Mucosa of rectum (tissue), 2 donors: ENCODE results near the gene EPB41.
"Not testable (repeated sequence)": the region's sequence is repeated elsewhere in the genome, so short reads cannot be mapped to it uniquely, and the experiment has no call there.

Source experiments
- H3K27ac ChIP-seq, 2 donors: one replicate each; pipeline ENCODE4 v1.7.0; 2013; ENCODE audit warnings: inconsistent platforms in 2 of 2, low read depth in 2 of 2, low read length in 2 of 2
- H3K27me3 ChIP-seq, 2 donors: one replicate each; pipeline ENCODE4 v1.7.0; 2013; ENCODE audit warnings: low read length in 2 of 2; ENCODE audit not compliant: control insufficient read depth in 2 of 2, insufficient read depth in 2 of 2
- H3K36me3 ChIP-seq, 2 donors: one replicate each; pipeline ENCODE4 v1.7.0; 2013; ENCODE audit warnings: low read length in 2 of 2; ENCODE audit not compliant: control insufficient read depth in 2 of 2, insufficient read depth in 2 of 2
- H3K4me1 ChIP-seq, 2 donors: one replicate each; pipeline ENCODE4 v1.7.0; 2013; ENCODE audit warnings: low read length in 2 of 2, mild to moderate bottlenecking in 1 of 2; ENCODE audit not compliant: control insufficient read depth in 2 of 2, insufficient read depth in 2 of 2
- H3K4me3 ChIP-seq, 2 donors: one replicate each; pipeline ENCODE4 v1.7.0; 2013; ENCODE audit warnings: low read length in 2 of 2
- H3K9ac ChIP-seq, 2 donors: one replicate each; pipeline ENCODE4 v1.7.0; 2013; ENCODE audit warnings: low read length in 2 of 2, low read depth in 1 of 2, mild to moderate bottlenecking in 1 of 2
- H3K9me3 ChIP-seq, 2 donors: one replicate each; pipeline ENCODE4 v1.7.0; 2013; ENCODE audit warnings: low read length in 2 of 2; ENCODE audit not compliant: control insufficient read depth in 2 of 2
- donor health status: healthy.
- donor health status: Normal muscosa, but diverticular disease.

The EPB41 gene

GRCh38 chr1:29043274-29043965, 129.1 kb downstream of the EPB41 start:
- no peaks in the 10 kb centered on the region for H3K9me3 ChIP-seq
- no peaks in the 10 kb centered on the region for H3K27me3 ChIP-seq
- no peaks in the 10 kb centered on the region for H3K36me3 ChIP-seq
- no peak overlapping the region for H3K27ac ChIP-seq
- no peak overlapping the region for H3K4me3 ChIP-seq
- H3K4me1 ChIP-seq, result no peaks in the 10 kb centered on the region
- H3K9ac ChIP-seq, result no peak overlapping the region

DNA sequence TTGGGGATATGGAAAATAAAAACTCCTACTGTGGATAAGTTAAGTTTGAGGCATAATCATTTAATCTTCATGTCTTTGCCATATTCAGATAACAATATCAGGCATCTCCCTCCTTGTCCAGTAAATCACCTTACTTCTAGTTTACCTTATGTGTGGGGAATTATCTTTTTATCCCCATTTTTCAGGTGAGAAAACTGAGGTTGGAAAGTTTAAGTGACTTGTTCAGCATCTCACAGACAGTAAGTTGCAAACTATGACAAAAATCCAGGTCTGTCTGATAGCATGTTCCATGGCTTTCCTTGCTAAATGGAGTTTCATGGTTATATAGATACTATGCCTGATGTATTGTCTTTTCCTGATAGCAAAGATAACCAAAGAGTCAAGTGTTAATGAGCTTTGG, 129.6 kb downstream of the EPB41 start:
- H3K9me3 ChIP-seq, result no peaks in the 10 kb centered on the region
- H3K27ac ChIP-seq, result no peak overlapping the region

DNA sequence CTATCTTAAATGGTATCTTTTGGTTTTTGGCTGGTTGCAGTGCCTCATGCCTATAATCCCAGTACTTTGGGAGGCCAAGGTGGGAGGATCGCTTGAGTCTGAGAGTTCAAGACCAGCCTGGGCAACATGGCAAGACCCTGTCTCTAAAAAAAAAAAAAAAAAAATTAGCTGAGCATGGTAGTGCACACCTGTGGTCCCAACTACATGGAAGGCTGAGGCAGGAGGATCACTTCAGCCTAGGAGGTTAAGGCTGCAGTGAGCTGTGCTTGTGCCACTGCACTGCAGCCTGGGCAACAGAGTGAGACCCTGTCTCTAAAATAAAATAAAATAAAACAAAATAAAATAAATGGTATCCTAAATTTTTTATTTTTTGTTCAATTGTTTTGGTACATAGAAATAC, 131.3 kb downstream of the EPB41 start:
- not testable (repeated sequence) for H3K4me1 ChIP-seq, H3K4me3 ChIP-seq, H3K9me3 ChIP-seq, H3K9ac ChIP-seq, H3K27ac ChIP-seq, H3K27me3 ChIP-seq, H3K36me3 ChIP-seq

More for the DNA sequence above, 129.6 kb downstream of the EPB41 start:
- no peaks in the 10 kb centered on the region for H3K27me3 ChIP-seq
- H3K4me1 ChIP-seq, result no peaks in the 10 kb centered on the region
- H3K4me3 ChIP-seq, result no peak overlapping the region
- H3K9ac ChIP-seq, result no peak overlapping the region
- H3K36me3 ChIP-seq, result no peaks in the 10 kb centered on the region

DNA sequence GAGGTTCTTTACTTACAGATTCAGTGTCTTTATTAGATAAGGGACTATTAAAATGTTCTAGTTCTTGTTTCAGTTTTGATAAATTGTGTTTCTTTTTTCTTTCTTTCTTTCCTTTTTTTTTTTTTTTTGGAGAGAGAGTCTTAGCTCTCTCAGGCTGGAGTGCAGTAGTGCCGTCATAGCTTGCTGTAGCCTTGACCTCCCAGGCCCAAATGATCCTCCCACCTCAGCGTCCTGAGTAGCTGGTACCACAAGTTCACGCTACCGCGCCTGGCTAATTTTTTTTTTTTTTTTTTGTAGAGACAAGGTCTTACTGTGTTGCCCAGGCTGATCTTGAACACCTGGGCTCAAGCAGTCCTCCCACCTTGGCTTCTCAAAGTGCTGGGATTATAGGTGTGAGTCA, 132.8 kb downstream of the EPB41 start:
- H3K4me1 ChIP-seq, result no peaks in the 10 kb centered on the region
- H3K9ac ChIP-seq, result no peak overlapping the region
- H3K36me3 ChIP-seq, result no peaks in the 10 kb centered on the region
- no peaks in the 10 kb centered on the region for H3K9me3 ChIP-seq
- no peak overlapping the region for H3K4me3 ChIP-seq
- H3K27me3 ChIP-seq, result no peaks in the 10 kb centered on the region
- H3K27ac ChIP-seq, result no peak overlapping the region

- Histone ChIP-seq H3K27me3 (no peaks in the 10 kb centered on the region), H3K4me3 (no peak overlapping the region), H3K36me3 (peaks cover 3% of the 10 kb centered on the region in 2 donors), H3K27ac (no peak overlapping the region), H3K4me1 (no peaks in the 10 kb centered on the region), H3K9me3 (no peaks in the 10 kb centered on the region), H3K9ac (no peak overlapping the region)
These were observed 135.8 kb downstream of the EPB41 start for GRCh38 chr1:29050166-29050565.

DNA sequence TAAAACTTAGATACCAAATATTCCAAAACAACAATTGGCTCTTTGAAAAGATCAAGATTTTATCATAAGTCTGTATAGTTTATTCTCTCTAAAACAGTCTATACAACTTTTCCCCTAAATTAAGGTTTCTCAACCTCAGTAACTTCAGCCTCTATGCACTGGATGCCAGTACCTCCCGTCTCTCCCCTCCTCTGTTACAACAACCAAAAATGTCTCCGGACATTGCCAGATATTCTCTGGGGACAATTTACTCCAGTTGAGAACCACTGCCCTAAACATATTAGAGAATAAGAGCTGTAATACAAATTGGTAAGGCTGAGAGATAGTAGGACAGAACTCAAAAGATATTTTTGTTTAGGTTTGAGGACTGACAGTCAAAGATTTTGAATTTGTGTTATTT, 137.7 kb downstream of the EPB41 start:
- H3K27me3 ChIP-seq, result no peaks in the 10 kb centered on the region
- H3K27ac ChIP-seq, result no peak overlapping the region
- H3K9ac ChIP-seq, result no peak overlapping the region

GRCh38 chr1:29052941-29053340, 138.6 kb downstream of the EPB41 start:
- no peaks in the 10 kb centered on the region for H3K27me3 ChIP-seq
- no peak overlapping the region for H3K27ac ChIP-seq
- no peak overlapping the region for H3K9ac ChIP-seq
- no peak overlapping the region for H3K4me3 ChIP-seq
- H3K36me3 ChIP-seq, result peaks cover 3% of the 10 kb centered on the region in 2 donors
- H3K9me3 ChIP-seq, result no peaks in the 10 kb centered on the region
- no peaks in the 10 kb centered on the region for H3K4me1 ChIP-seq

More for the DNA sequence above, 137.7 kb downstream of the EPB41 start:
- H3K36me3 ChIP-seq, result peaks cover 3% of the 10 kb centered on the region in 2 donors
- H3K4me1 ChIP-seq, result no peaks in the 10 kb centered on the region
- no peaks in the 10 kb centered on the region for H3K9me3 ChIP-seq
- H3K4me3 ChIP-seq, result no peak overlapping the region

GRCh38 chr1:29055160-29055559, 140.8 kb downstream of the EPB41 start:
- H3K27ac ChIP-seq, result no peak overlapping the region
- H3K9me3 ChIP-seq, result no peaks in the 10 kb centered on the region
- H3K4me3 ChIP-seq, result no peak overlapping the region
- no peaks in the 10 kb centered on the region for H3K4me1 ChIP-seq
- no peak overlapping the region for H3K9ac ChIP-seq
- peaks cover 3% of the 10 kb centered on the region in 2 donors for H3K36me3 ChIP-seq
- no peaks in the 10 kb centered on the region for H3K27me3 ChIP-seq

GRCh38 chr1:29056256-29056655, 141.9 kb downstream of the EPB41 start:
- H3K27me3 ChIP-seq, result no peaks in the 10 kb centered on the region
- no peaks in the 10 kb centered on the region for H3K9me3 ChIP-seq
- H3K36me3 ChIP-seq, result peaks cover 3% of the 10 kb centered on the region in 2 donors
- no peaks in the 10 kb centered on the region for H3K4me1 ChIP-seq
- H3K27ac ChIP-seq, result no peak overlapping the region
- no peak overlapping the region for H3K4me3 ChIP-seq
- H3K9ac ChIP-seq, result no peak overlapping the region

DNA sequence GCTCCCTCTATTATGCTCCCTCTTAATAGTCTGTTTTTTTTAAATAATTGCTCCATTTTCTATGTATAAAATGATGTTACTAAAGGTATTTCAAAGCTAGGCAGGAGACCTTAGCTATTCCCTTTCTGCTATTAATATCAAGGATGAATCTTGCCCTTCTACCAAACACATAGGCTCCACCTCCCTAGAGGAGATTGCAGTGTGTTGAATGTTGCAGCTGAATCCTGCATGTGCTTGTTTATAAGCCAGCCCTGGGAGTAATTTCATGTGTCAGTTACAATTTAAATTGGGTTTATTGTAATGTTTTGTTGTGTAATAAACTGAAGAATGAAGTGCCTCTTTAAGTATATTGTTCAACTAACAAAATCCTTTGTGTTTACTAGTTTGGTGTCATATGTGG, 143.3 kb downstream of the EPB41 start:
- H3K4me3 ChIP-seq, result no peak overlapping the region
- no peaks in the 10 kb centered on the region for H3K9me3 ChIP-seq
- H3K27ac ChIP-seq, result no peak overlapping the region
- no peaks in the 10 kb centered on the region for H3K4me1 ChIP-seq
- H3K9ac ChIP-seq, result no peak overlapping the region
- H3K27me3 ChIP-seq, result no peaks in the 10 kb centered on the region
- H3K36me3 ChIP-seq, result peaks cover 3% of the 10 kb centered on the region in 2 donors
